Muscle layer of duodenum (tissue), 2 donors: ENCODE results near the gene BAIAP2.
"Not testable (repeated sequence)": the region's sequence is repeated elsewhere in the genome, so short reads cannot be mapped to it uniquely, and the experiment has no call there.

Experiments used
- H3K27ac ChIP-seq: one replicate; pipeline ENCODE4 v1.7.0; 2013; ENCODE audit warnings: mild to moderate bottlenecking, low read length
- H3K27me3 ChIP-seq: one replicate; pipeline ENCODE4 v1.7.0; 2013; ENCODE audit warnings: low read depth, mild to moderate bottlenecking, control low read depth, low read length
- H3K36me3 ChIP-seq, 2 donors: one replicate each; pipeline ENCODE4 v1.7.0; 2013; ENCODE audit warnings: low read length in 2 of 2, control low read depth in 1 of 2, mild to moderate bottlenecking in 1 of 2; ENCODE audit not compliant: insufficient read depth in 2 of 2, control insufficient read depth in 1 of 2
- H3K4me1 ChIP-seq, 2 donors: one replicate each; pipeline ENCODE4 v1.7.0; 2013; ENCODE audit warnings: low read length in 2 of 2, mild to moderate bottlenecking in 2 of 2, control low read depth in 1 of 2, moderate library complexity in 1 of 2; ENCODE audit not compliant: insufficient read depth in 2 of 2, control insufficient read depth in 1 of 2
- H3K4me3 ChIP-seq, 2 donors: one replicate each; pipeline ENCODE4 v1.7.0; 2013; ENCODE audit warnings: low read length in 2 of 2, low read depth in 1 of 2, mild to moderate bottlenecking in 1 of 2
- H3K9me3 ChIP-seq, 2 donors: one replicate each; pipeline ENCODE4 v1.7.0; 2013; ENCODE audit warnings: low read length in 2 of 2, control low read depth in 1 of 2, mild to moderate bottlenecking in 1 of 2; ENCODE audit not compliant: control insufficient read depth in 1 of 2
- donor health status: healthy.

BAIAP2 gene

DNA sequence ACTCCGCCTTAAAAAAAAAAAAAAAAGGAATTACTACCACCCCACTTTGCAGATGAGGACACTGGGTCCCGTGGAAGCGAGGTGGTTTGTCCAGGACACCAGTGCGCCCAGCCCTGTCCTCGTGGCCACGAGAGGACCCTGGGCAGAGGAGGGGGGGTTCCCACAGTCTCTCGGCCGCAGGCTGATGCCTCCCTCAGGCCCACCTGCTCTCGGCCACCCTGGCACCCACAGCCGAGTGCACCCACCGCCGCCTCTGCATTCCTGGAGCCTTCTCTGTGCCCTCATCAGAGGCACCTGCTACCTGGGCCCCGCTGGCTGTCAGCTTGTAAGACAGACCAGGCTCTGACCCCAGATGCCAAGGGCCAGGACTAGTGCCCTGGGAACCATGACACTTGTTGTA lies 102.3 kb downstream of the BAIAP2 start:
- Histone ChIP-seq H3K9me3 (no peaks in the 10 kb centered on the region), H3K27me3 (no peaks in the 10 kb centered on the region), H3K36me3 (no peaks in the 10 kb centered on the region), H3K4me3 (no peak overlapping the region), H3K27ac (no peak overlapping the region), H3K4me1 (peaks cover 0 to under 1% of the 10 kb centered on the region in 2 donors)

DNA sequence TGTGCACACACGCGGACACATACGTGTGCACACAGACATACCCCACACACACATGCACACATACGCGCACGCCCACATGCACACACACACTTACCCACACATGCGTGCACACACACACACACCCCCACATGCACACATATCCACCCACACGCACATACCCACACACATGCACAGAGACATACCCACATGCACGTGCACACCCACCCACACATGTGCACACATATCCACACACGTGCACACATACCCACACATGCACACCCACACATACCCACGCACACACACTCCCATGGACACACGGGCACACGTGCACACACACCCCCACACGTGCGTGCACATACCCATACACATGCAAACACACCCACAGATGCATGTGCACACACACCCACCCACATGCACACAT lies 103.1 kb downstream of the BAIAP2 start:
- peaks cover 0 to 9% of the 10 kb centered on the region in 2 donors for H3K4me1 ChIP-seq
- H3K4me3 ChIP-seq: no peak overlapping the region
- no peaks in the 10 kb centered on the region for H3K9me3 ChIP-seq
- no peaks in the 10 kb centered on the region for H3K36me3 ChIP-seq
- no peak overlapping the region for H3K27ac ChIP-seq
- no peaks in the 10 kb centered on the region for H3K27me3 ChIP-seq

DNA sequence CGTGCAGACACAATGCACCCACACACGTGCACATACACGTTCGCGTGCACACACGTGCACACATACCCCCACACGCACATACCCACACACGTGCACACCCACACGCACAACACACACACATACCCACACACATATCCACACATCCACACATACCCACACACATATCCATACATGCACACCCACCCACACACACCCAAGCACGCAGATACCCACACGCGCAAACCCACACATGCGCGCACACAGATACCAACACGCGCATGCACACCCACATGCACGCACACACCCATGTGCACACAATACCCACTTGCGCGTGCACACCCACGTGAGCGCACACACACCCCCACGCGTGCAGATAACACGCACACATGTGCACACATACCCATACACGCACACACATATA lies 103.5 kb downstream of the BAIAP2 start:
- Histone ChIP-seq H3K4me1 (peaks cover 0 to 9% of the 10 kb centered on the region in 2 donors), H3K9me3 (no peaks in the 10 kb centered on the region), H3K36me3 (no peaks in the 10 kb centered on the region), H3K27ac (no peak overlapping the region), H3K4me3 (no peak overlapping the region), H3K27me3 (no peaks in the 10 kb centered on the region)

DNA sequence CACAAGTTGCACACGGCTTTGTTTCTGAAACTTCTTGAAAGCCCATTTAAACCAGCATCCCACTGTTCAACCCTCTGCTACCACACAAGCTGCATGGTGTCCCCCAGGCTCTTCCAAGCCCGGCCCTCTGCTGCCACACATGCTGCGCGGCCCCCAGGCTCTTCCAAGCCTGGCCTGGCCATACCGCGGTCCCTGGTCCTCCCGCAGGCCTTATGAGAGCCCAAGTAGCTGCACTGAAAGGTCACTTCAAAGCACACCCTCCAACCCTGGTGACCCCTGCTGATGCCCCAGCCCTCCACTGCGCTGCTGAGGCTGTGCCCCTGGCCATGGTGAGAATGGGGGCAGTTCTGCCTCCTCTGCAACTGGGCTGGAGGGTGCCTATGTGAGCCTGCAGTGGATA lies 104.5 kb downstream of the BAIAP2 start:
- H3K27ac ChIP-seq: no peak overlapping the region
- no peaks in the 10 kb centered on the region for H3K36me3 ChIP-seq
- H3K27me3 ChIP-seq: no peaks in the 10 kb centered on the region
- peaks cover 0 to 9% of the 10 kb centered on the region in 2 donors for H3K4me1 ChIP-seq
- no peak overlapping the region for H3K4me3 ChIP-seq
- H3K9me3 ChIP-seq: no peaks in the 10 kb centered on the region

GRCh38 chr17:81140018-81140417 lies 105.1 kb downstream of the BAIAP2 start:
- Histone ChIP-seq H3K36me3 (no peaks in the 10 kb centered on the region), H3K9me3 (no peaks in the 10 kb centered on the region), H3K27ac (no peak overlapping the region), H3K4me3 (no peak overlapping the region), H3K27me3 (no peaks in the 10 kb centered on the region), H3K4me1 (peaks cover 0 to 9% of the 10 kb centered on the region in 2 donors)

DNA sequence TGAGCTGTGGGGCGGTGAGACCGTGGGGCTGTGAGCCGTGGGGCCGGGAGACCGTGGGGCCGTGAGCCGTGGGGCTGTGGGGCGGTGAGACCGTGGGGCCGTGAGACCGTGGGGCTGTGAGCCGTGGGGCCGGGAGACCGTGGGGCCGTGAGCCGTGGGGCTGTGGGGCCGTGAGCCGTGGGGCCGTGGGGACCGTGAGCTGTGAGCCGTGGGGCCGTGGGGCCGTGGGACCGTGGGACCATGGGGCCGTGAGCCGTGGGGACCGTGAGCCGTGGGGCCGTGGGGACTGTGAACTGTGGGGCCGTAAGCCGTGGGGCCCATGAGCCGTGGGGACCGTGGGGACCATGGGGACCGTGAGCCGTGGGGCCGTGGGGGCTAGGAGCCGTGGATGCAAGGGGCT lies 105.7 kb downstream of the BAIAP2 start:
- Histone ChIP-seq H3K36me3 (no peaks in the 10 kb centered on the region), H3K4me3 (no peak overlapping the region), H3K27me3 (no peaks in the 10 kb centered on the region), H3K27ac (no peak overlapping the region), H3K4me1 (peaks cover 0 to 9% of the 10 kb centered on the region in 2 donors), H3K9me3 (no peaks in the 10 kb centered on the region)

- Histone ChIP-seq H3K27me3 (no peaks in the 10 kb centered on the region), H3K4me1 (peaks cover 0 to 9% of the 10 kb centered on the region in 2 donors), H3K9me3 (no peaks in the 10 kb centered on the region), H3K4me3 (no peak overlapping the region), H3K36me3 (no peaks in the 10 kb centered on the region), H3K27ac (no peak overlapping the region)
Observed at GRCh38 chr17:81142301-81143199, 107.6 kb downstream of the BAIAP2 start.

GRCh38 chr17:81143200-81143527 lies 108.2 kb downstream of the BAIAP2 start:
- Histone ChIP-seq H3K4me1 (peaks cover 0 to 9% of the 10 kb centered on the region in 2 donors), H3K9me3 (no peaks in the 10 kb centered on the region), H3K36me3 (no peaks in the 10 kb centered on the region), H3K27ac (no peak overlapping the region), H3K27me3 (no peaks in the 10 kb centered on the region), H3K4me3 (no peak overlapping the region)

DNA sequence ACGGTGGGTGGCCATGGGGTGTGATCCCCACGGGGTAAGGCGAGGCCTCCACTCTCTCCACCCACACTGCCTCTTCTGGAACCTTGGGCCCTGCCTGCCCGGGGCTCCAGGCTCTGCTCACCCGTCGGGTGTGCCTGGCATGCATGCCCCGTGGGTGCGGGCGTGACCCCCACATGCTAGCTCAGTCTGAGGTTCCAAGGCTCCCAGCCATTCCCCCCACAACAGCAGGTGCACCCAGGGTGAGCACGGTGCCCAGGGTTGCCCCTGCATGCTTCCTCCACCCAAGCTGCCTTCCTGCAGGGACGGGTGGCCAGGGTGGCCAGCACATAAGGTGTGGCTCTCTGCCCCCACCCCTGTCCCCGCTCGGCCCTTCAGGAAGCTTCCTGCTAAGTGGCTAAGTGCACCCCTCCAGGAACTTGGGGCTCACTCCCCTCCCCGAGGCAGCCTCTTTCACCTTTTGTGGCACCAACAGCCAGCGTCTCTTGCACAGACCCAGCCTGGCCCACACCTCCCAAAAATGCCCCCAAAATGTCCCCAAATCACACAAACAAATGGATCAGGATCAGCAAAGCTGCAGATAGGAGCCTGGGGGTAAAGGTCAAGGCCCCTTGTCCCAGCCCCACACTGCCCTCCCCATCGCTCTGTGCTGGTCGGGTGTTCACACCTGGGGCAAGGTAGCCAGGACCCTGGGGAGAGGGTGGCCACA lies 108.9 kb downstream of the BAIAP2 start:
- Histone ChIP-seq H3K4me3 (no peak overlapping the region), H3K4me1 (peaks cover 0 to 9% of the 10 kb centered on the region in 2 donors), H3K9me3 (no peaks in the 10 kb centered on the region), H3K27me3 (no peaks in the 10 kb centered on the region), H3K27ac (no peak overlapping the region), H3K36me3 (no peaks in the 10 kb centered on the region)

DNA sequence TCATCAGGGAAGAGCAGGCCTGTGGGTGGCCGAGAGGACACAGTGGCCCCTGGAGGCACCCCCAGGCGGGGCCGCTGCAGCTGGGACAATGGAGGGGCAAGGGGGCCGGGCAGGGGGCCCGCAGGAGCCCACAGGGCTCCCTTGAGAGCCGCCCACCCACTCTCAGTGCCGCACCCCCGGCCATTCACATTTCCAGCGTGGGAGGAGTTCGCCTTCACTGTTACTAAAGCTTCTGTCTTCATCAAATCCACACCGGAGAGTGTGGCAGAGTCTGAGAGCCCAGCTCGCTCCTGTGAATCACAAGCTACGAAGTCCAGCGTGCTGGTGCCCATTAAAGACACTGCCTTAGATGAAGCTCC lies 109.5 kb downstream of the BAIAP2 start:
- Histone ChIP-seq H3K4me3 (no peak overlapping the region), H3K4me1 (peaks cover 0 to 9% of the 10 kb centered on the region in 2 donors), H3K27me3 (no peaks in the 10 kb centered on the region), H3K27ac (no peak overlapping the region), H3K9me3 (no peaks in the 10 kb centered on the region), H3K36me3 (no peaks in the 10 kb centered on the region)

DNA sequence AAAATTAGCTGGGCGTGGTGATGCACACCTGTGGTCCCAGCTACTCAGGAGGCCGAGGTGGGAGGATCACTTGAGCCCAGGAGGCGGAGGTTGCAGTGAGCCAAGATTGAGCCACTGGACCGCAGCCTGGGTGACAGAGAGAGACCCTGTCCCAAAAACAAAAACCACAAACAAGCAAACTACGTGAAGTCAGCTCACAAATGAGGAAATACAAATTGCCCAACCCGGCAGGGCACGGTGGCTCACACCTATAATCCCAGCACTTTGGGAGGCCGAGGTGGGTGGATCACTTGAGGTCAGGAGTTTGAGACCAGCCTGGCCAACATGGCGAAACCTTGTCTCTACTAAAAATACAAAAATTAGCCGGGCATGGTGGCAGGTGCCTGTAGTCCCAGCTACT lies 111.3 kb downstream of the BAIAP2 start:
- not testable (repeated sequence) for H3K36me3 ChIP-seq, H3K9me3 ChIP-seq, H3K27ac ChIP-seq, H3K4me1 ChIP-seq, H3K4me3 ChIP-seq, H3K27me3 ChIP-seq
